GM12878 (cell line): ENCODE measurements around the gene TMED10.

Source experiments
- CREB1 ChIP-seq: IDR thresholded peaks from 2 replicates; pipeline ENCODE4 v1.6.1; 2012; ENCODE audit warnings: low read depth, mild to moderate bottlenecking, inconsistent platforms
- CTCF ChIP-seq, 3 experiments: IDR thresholded peaks in 2 of 3; conservative IDR thresholded peaks in 1 of 3; 2 replicates each; pipeline ENCODE4 v1.5.1; 2011; ENCODE audit warnings: low read depth in 3 of 3, low read length in 3 of 3, mild to moderate bottlenecking in 3 of 3, control low read depth in 2 of 3, moderate library complexity in 2 of 3, inconsistent platforms in 1 of 3, mixed read lengths in 1 of 3; ENCODE audit not compliant: control insufficient read depth in 2 of 3, insufficient read depth in 1 of 3; ENCODE audit errors: extremely low read depth in 1 of 3
- NR2C2 ChIP-seq: IDR thresholded peaks from 2 replicates; pipeline ENCODE4 v1.6.1; 2011; ENCODE audit warnings: borderline replicate concordance, low read depth; ENCODE audit not compliant: control insufficient read depth, insufficient read length
- POLR2A ChIP-seq: IDR thresholded peaks from 2 replicates; pipeline ENCODE4 v1.6.1; 2011; ENCODE audit warnings: low read depth, mild to moderate bottlenecking, low read length
- TCF12 ChIP-seq: IDR thresholded peaks from 2 replicates; pipeline ENCODE4 v1.6.1; 2011; ENCODE audit warnings: low read depth, mild to moderate bottlenecking, low read length

- TF ChIP-seq TCF12 (no peak), CREB1 (no peak), CTCF (IDR thresholded peaks at IDR 0.05 in 2 of 3, conservative IDR thresholded peaks at IDR 0.05 in 1 of 3; ENCODE audit: control insufficient read depth in 2 of 3, extremely low read depth in 1 of 3, insufficient read depth in 1 of 3, low read depth in 3 of 3, low read length in 3 of 3) (no peak), POLR2A (no peak), NR2C2 (no peak)
Observed at GRCh38 chr14:75220156-75220555, 43.7 kb upstream of the TMED10 start.
